GM19025 (cell line): ENCODE data around the gene PFKL.
A peak's percentile ranks its signal among the peaks of the same experiment; 100 is the strongest.
"Not testable (repeated sequence)": the region's sequence is repeated elsewhere in the genome, so short reads cannot be mapped to it uniquely, and the experiment has no call there.

Experiments
- ATAC-seq: cut with Tn5 transposase; IDR thresholded peaks from one replicate; pipeline ENCODE4 v1.9.1; 2021; ENCODE audit warnings: mild to moderate bottlenecking, low read depth, moderate library complexity; ENCODE audit not compliant: unreplicated experiment

PFKL gene

GRCh38 chr21:44293551-44294231 is 6.2 kb upstream of the PFKL start:
- no peak for ATAC-seq

GRCh38 chr21:44294391-44295162 is 5.3 kb upstream of the PFKL start:
- ATAC-seq = no peak

GRCh38 chr21:44295163-44295573 is 4.7 kb upstream of the PFKL start:
- ATAC-seq = no peak

- no peak for ATAC-seq
Measured at GRCh38 chr21:44295646-44296045, 4.2 kb upstream of the PFKL start.

- ATAC-seq = no peak
Measured at GRCh38 chr21:44296103-44296519, 3.7 kb upstream of the PFKL start.

GRCh38 chr21:44296916-44297315 is 2.9 kb upstream of the PFKL start:
- ATAC-seq = no peak

GRCh38 chr21:44297525-44298290 is 2.1 kb upstream of the PFKL start:
- no peak for ATAC-seq

- no peak for ATAC-seq
Measured at GRCh38 chr21:44298301-44298700, 1.6 kb upstream of the PFKL start.

- ATAC-seq = no peak
Measured at GRCh38 chr21:44299085-44299457, 782 bp upstream of the PFKL start.

- peak; percentile 26 for ATAC-seq
Measured at GRCh38 chr21:44300262-44300959, 558 bp downstream of the PFKL start.

- no peak for ATAC-seq
Measured at GRCh38 chr21:44301141-44301540, 1.3 kb downstream of the PFKL start.

GRCh38 chr21:44301961-44302406 is 2.1 kb downstream of the PFKL start:
- ATAC-seq = no peak

- ATAC-seq = not testable (repeated sequence)
Measured at GRCh38 chr21:44302573-44303401, 2.9 kb downstream of the PFKL start.

GRCh38 chr21:44303490-44303981 is 3.7 kb downstream of the PFKL start:
- no peak for ATAC-seq

- no peak for ATAC-seq
Measured at GRCh38 chr21:44304011-44304616, 4.3 kb downstream of the PFKL start.

- ATAC-seq = no peak
Measured at GRCh38 chr21:44304877-44305293, 5.0 kb downstream of the PFKL start.

- ATAC-seq = no peak
Measured at GRCh38 chr21:44305691-44306090, 5.8 kb downstream of the PFKL start.

GRCh38 chr21:44306936-44307704 is 7.3 kb downstream of the PFKL start:
- ATAC-seq = no peak
